T follicular helper cell (primary cell): Measurements from ENCODE around the gene SOD2.
"Not testable (repeated sequence)": the region's sequence is repeated elsewhere in the genome, so short reads cannot be mapped to it uniquely, and the experiment has no call there.

Source experiments
- DNase-seq: peaks from one replicate; pipeline ENCODE4 v3.0.0-alpha.2; 2020; ENCODE audit warnings: low read depth

Gene SOD2

DNA sequence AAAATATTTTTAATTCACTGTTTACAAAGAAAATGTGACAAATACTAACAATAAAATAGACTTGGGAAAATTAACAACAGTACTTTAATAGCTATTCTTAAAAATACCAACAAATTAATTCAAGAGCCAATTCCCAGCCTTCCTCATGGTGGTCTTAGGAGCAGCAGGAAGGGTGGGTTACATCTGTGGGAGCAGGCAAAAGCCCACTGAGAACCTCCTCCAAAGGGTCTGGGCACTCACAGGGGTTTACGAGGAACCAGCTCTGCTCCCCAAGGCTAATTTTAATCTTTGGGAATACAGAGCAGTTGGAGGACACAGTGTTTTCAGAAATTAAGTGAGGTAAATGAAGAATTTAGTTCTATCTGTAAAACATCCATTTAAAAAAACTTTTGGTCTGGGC, 10.2 kb downstream of the SOD2 start:
- DNase-seq = no peak

DNA sequence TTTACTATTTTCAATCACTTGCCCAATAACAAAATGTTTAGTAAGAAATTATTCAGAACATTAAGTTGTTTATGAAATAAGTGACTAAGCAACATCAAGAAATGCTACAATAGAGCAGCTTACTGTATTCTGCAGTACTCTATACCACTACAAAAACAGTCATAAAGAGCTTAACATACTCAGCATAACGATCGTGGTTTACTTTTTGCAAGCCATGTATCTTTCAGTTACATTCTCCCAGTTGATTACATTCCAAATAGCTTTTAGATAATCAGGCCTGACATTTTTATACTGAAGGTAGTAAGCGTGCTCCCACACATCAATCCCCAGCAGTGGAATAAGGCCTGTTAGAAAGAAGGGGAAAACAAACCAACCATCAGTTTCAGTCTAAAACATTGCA, 10.7 kb downstream of the SOD2 start:
- DNase-seq = no peak

DNA sequence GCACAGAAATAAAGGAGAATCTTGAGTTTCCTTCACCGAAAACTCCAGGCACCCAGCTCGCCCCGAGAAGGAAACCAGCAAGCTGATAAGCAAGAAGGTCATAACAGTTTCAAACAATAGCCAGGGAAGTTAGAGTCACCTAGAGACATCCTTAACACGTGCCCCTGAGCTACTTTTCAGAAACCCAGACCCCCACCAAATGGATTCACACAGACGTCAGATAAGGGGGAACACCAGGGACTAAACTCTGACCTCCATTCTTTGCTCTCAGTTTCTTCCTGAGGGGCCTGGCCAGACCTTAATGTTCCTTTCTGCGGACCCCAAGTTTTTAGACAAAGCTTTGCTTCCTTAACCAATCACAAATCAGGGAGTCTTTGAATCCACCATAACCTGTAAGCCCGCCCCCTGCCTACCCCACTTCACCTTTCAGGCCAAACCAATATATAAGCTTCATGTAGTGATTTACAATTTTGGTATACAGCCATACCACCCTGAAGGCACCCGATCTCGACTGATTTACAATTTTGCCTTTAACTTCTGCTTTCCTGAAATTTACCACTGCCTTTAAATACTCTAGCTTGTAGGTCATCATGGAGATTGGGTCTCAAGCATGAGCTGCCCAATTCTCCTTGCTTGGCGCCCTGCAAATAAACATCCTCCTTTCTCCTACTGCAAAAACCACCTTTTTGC, 11.7 kb downstream of the SOD2 start:
- DNase-seq = no peak

DNA sequence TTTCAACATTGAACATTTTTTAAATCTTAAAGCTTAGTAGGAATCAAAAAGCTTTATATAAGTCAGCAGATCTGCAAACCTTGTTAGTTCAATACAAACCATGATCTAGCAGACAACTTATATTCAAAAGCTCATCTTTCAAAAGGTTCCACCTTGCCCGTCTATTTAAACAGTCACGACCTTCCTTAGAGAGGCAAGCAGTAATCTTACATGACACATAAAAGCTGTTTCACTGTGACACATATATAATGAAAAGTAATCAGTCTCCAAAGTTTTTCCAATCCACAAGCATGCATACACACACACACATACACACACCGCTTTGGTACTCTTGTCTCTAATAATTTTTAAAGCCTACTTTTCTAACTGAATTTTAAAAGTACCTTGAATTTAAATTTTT, 12.9 kb downstream of the SOD2 start:
- DNase-seq = no peak

DNA sequence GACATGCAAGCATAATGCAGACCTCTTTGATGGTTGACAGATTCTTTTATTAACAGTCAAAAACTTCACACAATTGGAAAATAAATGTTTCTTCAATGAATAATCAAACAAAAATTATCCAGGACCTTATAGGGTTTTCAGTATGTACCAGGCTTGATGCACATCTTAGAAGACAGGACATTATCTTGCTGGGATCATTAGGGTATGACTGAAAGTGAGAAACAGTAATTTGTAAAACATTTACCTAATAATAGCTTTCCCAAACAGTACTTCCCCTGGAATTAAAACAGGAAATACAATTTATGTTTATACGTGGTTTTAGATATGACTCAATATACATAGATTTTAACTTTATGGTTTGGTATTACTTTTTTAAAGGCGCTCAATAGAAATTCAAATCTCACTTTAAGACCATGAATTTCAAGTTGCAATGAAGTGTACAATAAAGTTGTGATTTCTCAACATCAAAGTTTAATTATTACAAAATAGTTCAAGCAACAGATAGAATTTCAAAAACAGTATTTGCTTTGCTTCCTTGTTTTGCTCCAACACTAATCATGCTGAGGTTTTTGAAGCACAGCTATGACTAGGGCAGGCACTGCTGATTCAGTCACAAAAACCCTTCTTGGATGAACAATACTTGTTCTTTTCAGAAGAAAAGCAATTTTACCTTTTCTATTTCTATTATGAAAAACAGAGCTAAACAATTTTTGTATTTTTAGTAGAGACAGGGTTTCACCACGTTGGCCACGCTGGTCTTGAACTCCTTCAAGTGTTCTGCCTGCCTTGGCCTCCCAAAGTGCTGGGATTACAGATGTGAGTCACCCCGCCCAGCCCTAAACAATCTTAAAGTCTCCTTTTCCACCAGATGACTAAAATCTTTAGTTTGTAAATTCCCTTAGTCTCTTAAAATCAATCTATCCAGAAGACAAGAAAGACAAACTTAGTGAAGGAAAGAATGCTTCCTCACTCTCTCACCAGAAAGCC, 13.7 kb downstream of the SOD2 start:
- DNase-seq = no peak

DNA sequence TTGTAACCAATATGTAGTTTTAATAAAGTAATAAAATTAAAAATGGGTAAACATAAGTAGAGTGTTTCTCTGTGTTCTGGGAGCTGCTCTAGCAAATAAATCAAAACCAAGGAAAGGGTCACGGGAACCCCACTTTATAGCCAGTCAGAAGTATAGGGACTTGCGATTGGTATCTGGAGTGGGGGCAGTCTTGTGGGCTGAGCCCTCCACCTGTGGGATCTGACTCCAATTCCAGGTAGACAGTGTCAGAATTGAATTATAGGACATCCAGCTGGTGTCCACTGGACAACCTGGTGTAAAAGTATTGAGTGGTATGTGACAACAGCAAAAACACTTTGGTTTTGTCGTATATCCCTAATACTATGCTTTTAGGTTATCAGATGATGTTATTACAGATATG, 14.5 kb downstream of the SOD2 start:
- no peak for DNase-seq

DNA sequence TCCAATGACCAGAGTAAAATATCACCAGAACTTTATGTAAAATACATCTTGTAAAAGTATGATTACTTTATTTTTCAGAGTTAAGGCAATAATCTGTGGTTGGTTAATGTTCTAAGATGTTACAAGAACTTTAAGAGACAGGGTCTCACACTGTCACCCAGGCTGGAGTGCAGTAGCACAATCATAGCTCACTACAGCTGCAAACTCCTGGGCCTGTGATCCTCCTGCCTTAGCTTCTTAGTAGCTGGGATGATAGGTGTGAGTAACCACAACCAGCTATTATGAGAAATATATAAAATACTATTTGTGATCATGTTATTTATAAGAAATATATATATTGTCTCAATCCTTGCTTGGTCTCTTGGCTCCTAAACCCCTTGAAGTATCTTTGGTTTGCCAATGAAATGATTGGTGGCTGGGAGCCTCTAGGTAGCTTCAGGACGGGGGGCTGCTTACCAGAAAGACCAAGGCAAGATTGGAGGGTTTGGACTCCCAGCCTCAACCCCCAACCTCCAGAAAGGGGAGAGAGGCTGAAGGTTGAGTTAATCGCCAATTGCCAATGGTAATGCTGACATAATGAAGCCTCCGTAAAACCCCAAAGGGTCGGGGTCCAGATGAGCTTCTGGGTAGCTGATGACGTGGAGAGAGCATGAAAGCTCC, 15.4 kb downstream of the SOD2 start:
- no peak for DNase-seq

DNA sequence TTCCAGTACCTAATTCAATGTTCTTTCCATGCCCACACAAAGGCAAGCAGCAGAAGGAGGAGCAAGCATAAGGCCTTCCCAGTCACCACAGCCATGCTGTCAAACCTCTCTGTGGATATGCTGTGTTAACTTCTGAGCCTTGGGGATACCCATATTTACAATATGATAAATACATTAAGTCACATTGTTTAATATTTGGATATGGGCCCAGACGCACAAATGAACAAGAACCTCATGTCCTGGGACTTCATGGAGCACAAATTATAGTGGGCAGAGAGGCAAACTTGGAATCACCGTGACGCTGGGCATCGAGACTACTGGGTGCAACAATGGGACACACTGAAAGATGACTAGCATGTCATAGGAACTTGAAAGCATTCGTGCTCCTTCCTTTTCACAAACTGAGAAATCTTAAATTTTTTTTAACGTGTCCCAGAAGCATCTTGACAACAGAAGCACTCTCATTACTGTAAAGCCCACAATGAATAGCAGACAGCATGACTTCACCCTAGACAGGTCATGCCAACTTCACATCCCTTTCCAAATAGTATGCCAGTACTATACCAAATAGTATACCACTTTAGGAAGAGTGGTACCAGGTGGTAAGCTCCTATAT, 16.0 kb downstream of the SOD2 start:
- DNase-seq = no peak

DNA sequence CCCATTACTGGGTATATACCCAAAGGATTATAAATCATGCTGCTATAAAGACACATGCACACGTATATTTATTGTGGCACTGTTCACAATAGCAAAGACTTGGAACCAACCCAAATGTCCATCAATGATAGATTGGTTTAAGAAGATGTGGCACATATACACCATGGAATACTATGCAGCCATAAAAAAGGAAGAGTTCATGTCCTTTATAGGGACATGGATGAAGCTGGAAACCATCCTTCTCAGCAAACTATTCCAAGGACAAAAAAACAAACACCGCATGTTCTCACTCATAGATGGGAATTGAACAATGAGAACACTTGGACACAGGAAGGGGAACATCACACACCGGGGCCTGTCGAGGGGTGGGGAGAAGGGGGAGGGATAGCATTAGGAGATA, 16.8 kb downstream of the SOD2 start:
- not testable (repeated sequence) for DNase-seq

DNA sequence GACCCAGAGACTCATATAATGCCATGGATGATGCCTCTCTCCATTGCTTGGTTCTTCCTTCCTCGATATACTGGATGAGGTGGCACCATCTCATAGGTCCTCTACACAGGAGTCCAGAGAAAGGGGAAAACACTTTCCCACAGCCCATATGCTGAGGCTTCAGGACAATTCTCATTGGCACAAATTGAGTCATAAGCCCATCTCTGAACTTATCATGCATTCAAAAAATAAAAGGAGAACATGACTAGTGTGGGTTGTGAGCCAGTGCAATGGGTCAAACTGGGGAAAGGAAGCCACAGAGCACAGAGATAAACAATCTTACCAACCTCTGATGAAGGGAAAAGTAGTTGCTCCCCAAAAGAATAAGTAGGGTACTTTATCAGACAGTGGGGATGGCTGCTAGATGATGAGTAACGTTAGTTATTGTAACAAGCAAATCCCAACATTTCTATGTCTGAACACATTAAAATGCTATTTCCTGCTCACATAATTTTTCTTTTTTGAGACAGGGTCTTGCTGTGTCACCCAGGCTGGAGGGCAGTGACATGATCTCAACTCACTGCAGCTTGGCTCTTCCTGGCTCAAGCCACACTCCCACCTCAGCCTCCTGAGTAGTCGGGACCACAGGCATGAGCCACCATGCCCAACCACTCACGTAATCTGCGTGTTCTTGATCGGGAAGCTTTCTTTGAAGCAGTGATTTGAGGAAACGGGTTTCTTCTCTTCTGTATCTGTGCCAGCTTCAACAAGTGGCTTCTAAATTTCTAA, 27.0 kb downstream of the SOD2 start:
- no peak for DNase-seq

DNA sequence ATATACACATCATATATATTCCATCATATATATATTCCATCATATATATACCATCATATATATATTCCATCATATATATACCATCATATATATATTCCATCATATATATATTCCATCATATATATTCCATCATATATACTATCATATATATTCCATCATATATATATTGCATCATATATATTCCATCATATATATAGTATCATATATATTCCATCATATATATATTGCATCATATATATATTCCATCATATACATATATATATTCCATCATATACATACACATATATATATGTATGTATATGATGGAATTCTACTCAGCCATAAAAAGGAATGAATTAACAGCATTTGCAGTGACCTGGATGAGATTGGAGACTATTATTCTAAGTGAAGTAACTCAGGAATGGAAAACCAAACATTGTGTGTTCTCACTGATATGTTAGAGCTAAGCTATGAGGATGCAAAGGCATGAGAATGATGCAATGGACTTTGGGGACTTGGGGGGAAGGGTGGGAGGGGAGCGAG, 29.6 kb downstream of the SOD2 start:
- not testable (repeated sequence) for DNase-seq

DNA sequence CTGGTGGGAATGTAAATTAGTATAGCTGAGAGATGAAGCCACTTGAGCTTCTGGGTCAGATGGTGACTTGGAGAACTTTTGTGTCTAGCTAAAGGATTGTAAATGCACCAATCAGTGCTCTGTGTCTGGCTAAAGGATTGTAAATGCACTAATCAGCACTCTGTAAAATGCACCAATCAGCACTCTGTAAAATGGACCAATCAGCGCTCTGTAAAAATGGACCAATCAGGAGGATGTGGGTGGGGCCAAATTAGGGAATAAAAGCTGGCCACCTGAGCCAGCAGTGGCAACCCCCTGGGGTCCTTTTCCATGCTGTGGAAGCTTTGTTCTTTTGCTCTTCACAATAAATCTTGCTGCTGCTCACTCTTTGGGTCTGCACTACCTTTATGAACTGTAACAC, 31.1 kb downstream of the SOD2 start:
- DNase-seq = not testable (repeated sequence)

DNA sequence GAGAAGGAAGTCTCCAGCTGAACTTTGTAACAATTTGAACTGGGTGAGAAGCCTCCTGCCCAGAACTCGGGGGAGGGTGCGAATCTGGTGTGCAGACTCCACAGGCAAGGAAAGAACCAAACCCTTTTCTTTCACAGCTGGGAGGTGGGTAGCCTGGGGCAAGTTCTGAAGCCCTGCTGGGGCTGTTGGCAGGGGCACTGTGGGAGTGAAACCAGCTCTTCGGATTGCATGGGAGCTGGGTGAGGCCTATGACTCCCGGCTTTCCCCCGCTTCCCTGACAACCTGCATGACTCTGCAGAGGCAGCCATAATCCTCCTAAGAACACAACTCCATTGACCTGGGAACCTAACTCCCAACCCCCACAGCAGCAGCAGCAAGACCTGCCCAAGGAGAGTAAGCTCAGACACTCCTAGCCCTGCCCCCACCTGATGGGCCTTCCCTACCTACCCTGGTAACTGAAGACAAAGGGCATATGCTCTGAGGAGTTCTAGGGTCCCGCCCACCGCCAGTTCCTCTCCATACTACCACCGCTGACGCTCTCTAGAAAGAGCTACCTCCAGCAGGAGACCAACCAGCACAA, 37.5 kb downstream of the SOD2 start:
- DNase-seq = no peak

DNA sequence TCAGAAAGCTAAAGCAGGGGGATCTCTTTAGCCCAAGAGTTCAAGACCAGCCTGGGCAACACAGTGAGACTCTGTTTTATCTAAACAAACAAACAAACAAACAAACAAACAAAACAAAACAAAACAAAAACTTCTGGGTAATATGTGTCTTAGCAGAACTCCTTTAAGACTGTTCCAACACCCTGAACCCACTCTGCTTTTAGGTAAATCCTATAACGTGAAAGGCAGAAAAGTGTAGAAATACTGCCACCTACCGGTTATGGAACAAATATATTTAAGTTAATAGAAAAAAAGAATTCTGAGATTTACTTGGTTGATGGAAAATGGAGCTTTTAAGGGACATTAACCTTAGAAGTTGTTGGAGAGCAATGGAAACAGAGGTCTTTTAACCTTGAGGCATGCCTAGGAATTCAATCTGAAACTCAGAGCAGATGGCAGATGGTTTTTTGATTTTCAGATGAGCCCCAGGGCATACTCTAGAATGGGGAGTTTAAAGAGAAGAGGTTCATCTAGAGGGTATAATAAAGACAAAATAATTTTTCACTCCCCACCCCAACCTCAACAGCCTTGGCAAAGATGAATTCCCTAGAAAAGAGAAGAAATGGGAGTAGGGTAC, 38.5 kb downstream of the SOD2 start:
- no peak for DNase-seq

DNA sequence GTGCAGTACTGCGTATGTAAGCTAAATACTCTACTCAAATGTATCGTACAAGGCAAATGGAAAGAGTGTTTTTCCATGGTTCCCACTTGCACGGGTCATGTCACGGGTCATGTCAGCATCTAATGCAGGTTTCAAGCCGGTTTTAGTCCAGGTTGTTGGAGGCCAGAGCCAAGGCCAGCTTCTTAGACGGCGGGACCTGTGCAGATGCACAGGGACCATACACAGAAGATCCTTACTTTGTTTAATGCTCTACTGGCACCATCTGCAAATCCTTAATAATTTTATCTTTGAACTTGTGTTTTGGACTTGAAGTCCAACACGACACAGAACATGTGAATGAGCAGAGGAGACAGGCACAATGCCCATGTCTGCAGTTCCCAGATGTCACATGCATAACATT, 42.7 kb downstream of the SOD2 start:
- DNase-seq = no peak

DNA sequence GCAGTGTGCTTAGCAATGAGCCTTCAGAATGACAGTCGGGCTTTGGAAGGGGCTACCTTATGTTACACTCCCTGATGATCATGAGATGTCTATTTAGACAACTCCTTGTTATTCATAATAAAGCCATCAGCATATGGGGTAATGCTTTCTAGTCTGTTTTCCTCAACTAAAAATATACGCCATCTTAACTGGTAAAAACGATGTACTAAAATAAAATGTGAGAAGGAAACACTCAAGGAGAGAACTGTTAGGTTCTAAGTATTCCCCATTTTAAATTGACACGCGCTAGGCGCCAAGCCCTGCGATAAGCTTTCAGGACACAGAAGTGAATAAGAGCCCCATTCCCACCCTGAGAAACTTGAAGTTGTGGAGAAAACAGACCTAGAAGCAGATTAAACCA, 43.6 kb downstream of the SOD2 start:
- no peak for DNase-seq

DNA sequence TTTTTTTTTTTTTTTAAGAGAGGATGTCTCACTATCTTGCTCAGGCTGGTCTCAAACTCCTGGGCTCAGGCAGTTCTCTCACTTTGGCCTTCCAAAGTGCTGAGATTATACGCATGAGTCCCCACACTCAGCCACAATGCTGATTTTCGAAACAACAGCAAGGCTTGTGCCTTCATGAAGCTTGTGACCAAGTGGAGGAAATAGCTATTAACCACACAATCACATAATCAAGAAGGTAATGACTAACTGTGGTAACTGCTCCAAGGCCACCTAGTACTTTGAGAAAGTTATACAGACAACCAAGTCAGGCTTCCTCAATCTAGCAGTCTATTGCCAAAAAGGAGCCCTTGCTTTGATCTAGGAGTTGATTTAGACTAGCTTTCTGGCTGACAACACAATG, 46.3 kb downstream of the SOD2 start:
- DNase-seq = no peak

DNA sequence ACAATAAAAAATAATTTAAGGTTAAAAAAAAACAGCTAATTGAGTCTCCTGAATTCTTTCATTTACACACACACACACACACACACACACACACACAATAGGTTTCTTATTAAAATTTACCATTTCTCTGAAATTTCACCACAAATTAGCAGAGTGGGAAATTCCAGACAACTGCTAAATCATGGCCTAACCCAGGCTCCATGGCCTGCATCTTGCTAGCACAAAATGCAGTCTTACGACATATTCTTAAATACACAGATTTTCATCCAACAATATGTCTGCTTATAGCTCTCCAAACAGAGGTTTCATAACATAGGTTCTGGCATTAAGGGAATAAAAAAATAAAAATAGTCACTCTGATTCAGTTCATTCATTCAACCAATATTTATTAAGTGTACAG, 46.9 kb downstream of the SOD2 start:
- DNase-seq = no peak

DNA sequence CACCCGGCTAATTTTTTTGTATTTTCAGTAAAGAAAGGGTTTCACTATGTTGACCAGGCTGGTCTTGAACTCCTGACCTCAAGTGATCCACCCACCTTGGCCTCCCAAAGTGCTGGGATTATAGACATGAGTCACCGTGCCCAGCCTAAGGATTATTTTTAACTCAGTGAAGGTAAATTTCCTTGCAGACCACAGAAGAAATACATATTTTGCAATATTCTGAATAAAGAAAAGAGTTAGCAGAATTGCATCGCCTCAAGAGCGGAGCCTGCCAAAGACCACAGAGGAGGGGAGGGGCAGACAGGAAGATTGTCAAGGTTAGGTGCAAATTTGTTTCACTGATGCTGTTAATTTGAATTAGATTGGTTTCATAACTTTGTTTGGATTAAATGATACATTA, 47.4 kb downstream of the SOD2 start:
- no peak for DNase-seq
